Liver (tissue), 9 donors: ENCODE data around the gene CDH4. TPM values are rescaled to one million over a fixed set of nuclear protein-coding genes. Genes with fewer than 3 reads are reported as not detected.

Source experiments
- DNase-seq: peaks from one replicate; pipeline ENCODE4 v3.0.0-alpha.2; 2017; ENCODE audit warnings: low spot score
- H3K27ac ChIP-seq, 2 donors: one replicate each; pipeline ENCODE4 v1.7.0; 2013; ENCODE audit warnings: inconsistent platforms in 2 of 2, low read length in 2 of 2, control low read depth in 1 of 2, low read depth in 1 of 2, mild to moderate bottlenecking in 1 of 2
- H3K27me3 ChIP-seq, 4 donors: one replicate each; pipeline versions ENCODE4 v1.6.1 to v1.7.0; 2013; ENCODE audit warnings: low read length in 3 of 4, inconsistent platforms in 1 of 4, mild to moderate bottlenecking in 1 of 4, moderate library complexity in 1 of 4; ENCODE audit not compliant: control insufficient read depth in 4 of 4, insufficient read depth in 4 of 4
- H3K36me3 ChIP-seq, 4 donors: one replicate each; pipeline versions ENCODE4 v1.6.1 to v1.7.0; 2013; ENCODE audit warnings: low read length in 3 of 4, mild to moderate bottlenecking in 3 of 4, low read depth in 1 of 4, moderate library complexity in 1 of 4; ENCODE audit not compliant: control insufficient read depth in 4 of 4, insufficient read depth in 3 of 4
- H3K4me1 ChIP-seq, 4 donors: one replicate each; pipeline versions ENCODE4 v1.6.1 to v1.7.0; 2013; ENCODE audit warnings: low read length in 3 of 4, mild to moderate bottlenecking in 3 of 4, moderate library complexity in 1 of 4; ENCODE audit not compliant: control insufficient read depth in 4 of 4, insufficient read depth in 4 of 4
- H3K4me3 ChIP-seq, 3 donors: one replicate each; pipeline versions ENCODE4 v1.6.1 to v1.7.0; 2013; ENCODE audit warnings: low read length in 3 of 3, control low read depth in 1 of 3, low read depth in 1 of 3, mild to moderate bottlenecking in 1 of 3
- H3K9ac ChIP-seq, 2 donors: one replicate each; pipeline ENCODE4 v1.7.0; 2013; ENCODE audit warnings: low read length in 2 of 2, mild to moderate bottlenecking in 2 of 2, moderate library complexity in 2 of 2, control low read depth in 1 of 2, low read depth in 1 of 2
- H3K9me3 ChIP-seq, 4 donors: one replicate each; pipeline versions ENCODE4 v1.6.1 to v1.7.0; 2013; ENCODE audit warnings: low read length in 3 of 4; ENCODE audit not compliant: control insufficient read depth in 4 of 4
- ATF3 ChIP-seq: IDR thresholded peaks from 2 replicates; pipeline ENCODE4 v1.6.1; 2016; ENCODE audit warnings: antibody characterized with exemption
- CTCF ChIP-seq: fragments of 150-350 bp; IDR thresholded peaks from 2 replicates; pipeline ENCODE4 v1.5.1; 2017; ENCODE audit warnings: improper control_type of control experiment, low read depth, low read length; ENCODE audit not compliant: missing input control
- EGR1 ChIP-seq, 2 donors: IDR thresholded peaks; 2 replicates each; pipeline ENCODE4 v1.6.1; 2016 to 2018; ENCODE audit warnings: antibody characterized with exemption in 2 of 2, low read depth in 2 of 2
- GABPA ChIP-seq, 2 donors: IDR thresholded peaks in 1 of 2; conservative IDR thresholded peaks in 1 of 2; 2 replicates each; pipeline ENCODE4 v1.6.1; 2016; ENCODE audit warnings: antibody characterized with exemption in 2 of 2, mild to moderate bottlenecking in 1 of 2, moderate library complexity in 1 of 2
- HNF4G ChIP-seq: IDR thresholded peaks from 2 replicates; pipeline ENCODE4 v1.6.1; 2016; ENCODE audit warnings: antibody characterized with exemption
- JUND ChIP-seq, 2 donors: IDR thresholded peaks; 2 replicates each; pipeline ENCODE4 v1.6.1; 2016; ENCODE audit warnings: antibody characterized with exemption in 2 of 2
- NR2F2 ChIP-seq: IDR thresholded peaks from 2 replicates; pipeline ENCODE4 v1.6.1; 2016; ENCODE audit warnings: antibody characterized with exemption
- RAD21 ChIP-seq, 2 donors: IDR thresholded peaks; 2 replicates each; pipeline ENCODE4 v1.6.1; 2016; ENCODE audit warnings: antibody characterized with exemption in 2 of 2, mild to moderate bottlenecking in 2 of 2
- REST ChIP-seq: IDR thresholded peaks from 2 replicates; pipeline ENCODE4 v1.6.1; 2016; ENCODE audit warnings: antibody characterized with exemption, mild to moderate bottlenecking
- RXRA ChIP-seq, 2 donors: IDR thresholded peaks; 2 replicates each; pipeline ENCODE4 v1.6.1; 2017 to 2018; ENCODE audit warnings: antibody characterized with exemption in 2 of 2, mild to moderate bottlenecking in 1 of 2
- SP1 ChIP-seq: IDR thresholded peaks from 2 replicates; pipeline ENCODE4 v1.6.1; 2018; ENCODE audit warnings: antibody characterized with exemption, mild to moderate bottlenecking
- TAF1 ChIP-seq: conservative IDR thresholded peaks from 2 replicates; pipeline ENCODE4 v1.6.1; 2016; ENCODE audit warnings: antibody characterized with exemption, mild to moderate bottlenecking
- YY1 ChIP-seq: IDR thresholded peaks from 2 replicates; pipeline ENCODE4 v1.6.1; 2016; ENCODE audit warnings: antibody characterized with exemption, mild to moderate bottlenecking
- ZBTB33 ChIP-seq: IDR thresholded peaks from 2 replicates; pipeline ENCODE4 v1.6.1; 2016; ENCODE audit warnings: antibody characterized with exemption
- WGBS: extraction: QIAGEN DNeasy Blood & Tissue Kit; methylation state at CpG from one replicate; pipeline ENCODE4 v1.1.7; 2013; 5-methylcytosine and 5-hydroxymethylcytosine counted together
- polyA plus RNA-seq, 2 donors: library from polyadenylated mRNA; stranded (reverse) in 1 of 2; unstranded in 1 of 2; fragments of 200-250 nt in 1 of 2; fragments of >200 nt in 1 of 2; fragmentation: Nextera tagmentation in 1 of 2; extraction: Ambion mirVana in 1 of 2; gene quantifications; one replicate each; pipeline versions ENCODE4 v1.2.1 to v1.2.3, GENCODE V29; 2013 to 2015
- total RNA-seq, 2 donors: library from RNA; depleted of rRNA; stranded (reverse); fragments of >200 nt; gene quantifications; one replicate each; pipeline ENCODE4 v1.2.3, GENCODE V29; 2014
- donor health status: healthy.
- donor health status: healthy.
- donor health status: healthy.
- donor health status: healthy.
- donor health status: healthy.

Gene CDH4
- total and polyA plus RNA-seq, 4 donors = 0.03 to 0.25 (median 0.19) TPM; not detected in 1

- Histone ChIP-seq H3K27me3 (no peaks in the 10 kb centered on the region), H3K4me1 (no peaks in the 10 kb centered on the region), H3K36me3 (no peaks in the 10 kb centered on the region), H3K9me3 (peaks cover 0 to 3% (median 1%) of the 10 kb centered on the region in 4 donors), H3K27ac (no peak overlapping the region), H3K4me3 (no peak overlapping the region), H3K9ac (no peak overlapping the region)
- DNase-seq = no peak
- TF ChIP-seq CTCF = no peak
- no peak for TF ChIP-seq ZBTB33
- 74% methylated on average over 7 of the region's 7 CpGs for WGBS
Observed at GRCh38 chr20:61487997-61488371, 235.9 kb downstream of the CDH4 start.

- Histone ChIP-seq H3K9me3 (peaks cover 0 to 3% (median 1%) of the 10 kb centered on the region in 4 donors), H3K9ac (no peak overlapping the region), H3K36me3 (no peaks in the 10 kb centered on the region), H3K27ac (no peak overlapping the region), H3K4me3 (no peak overlapping the region), H3K27me3 (peaks cover 0 to 4% (median 0%) of the 10 kb centered on the region in 4 donors), H3K4me1 (no peaks in the 10 kb centered on the region)
- TF ChIP-seq NR2F2 (no peak), REST (no peak), EGR1 (IDR thresholded peaks at IDR 0.05; ENCODE audit: low read depth in 2 of 2) (no peak), SP1 (no peak), HNF4G (no peak), RAD21 (IDR thresholded peaks at IDR 0.05) (no peak), JUND (IDR thresholded peaks at IDR 0.05) (no peak), CTCF (no peak), ATF3 (no peak), GABPA (IDR thresholded peaks at IDR 0.05 in 1 of 2, conservative IDR thresholded peaks at IDR 0.05 in 1 of 2) (no peak), TAF1 (no peak), RXRA (IDR thresholded peaks at IDR 0.05) (no peak), YY1 (no peak)
- DNase-seq = no peak
- WGBS = 78% methylated on average over 5 of the region's 5 CpGs
Observed at GRCh38 chr20:61490721-61491120, 238.7 kb downstream of the CDH4 start.
